Spleen (tissue), 11 donors: Measurements from ENCODE around the gene FITM2. TPM values are rescaled to one million over a fixed set of nuclear protein-coding genes. Genes with fewer than 3 reads are reported as not detected.

Experiments used
- DNase-seq: peaks from one replicate; pipeline ENCODE4 v3.0.0-alpha.2; 2020
- H3K27ac ChIP-seq, 8 donors: fragments of 200-600 bp; sonication (generic) in 7 of 8; 1 replicate in 4 of 8; 2 replicates in 4 of 8; pipeline versions ENCODE4 v1.5.0 to v1.8.0; 2016 to 2021; ENCODE audit warnings: inconsistent platforms in 4 of 8, mild to moderate bottlenecking in 4 of 8, moderate library complexity in 1 of 8
- H3K27me3 ChIP-seq, 7 donors: fragments of 200-600 bp; sonication (generic) in 6 of 7; replicated peaks in 1 of 7; 1 replicate in 4 of 7; 2 replicates in 3 of 7; pipeline versions ENCODE4 v1.5.0 to v1.8.0; 2016 to 2021; ENCODE audit warnings: inconsistent platforms in 3 of 7, mild to moderate bottlenecking in 1 of 7
- H3K36me3 ChIP-seq, 6 donors: fragments of 200-600 bp; sonication (generic) in 5 of 6; 1 replicate in 4 of 6; 2 replicates in 2 of 6; pipeline versions ENCODE4 v1.5.0 to v1.8.0; 2016 to 2021; ENCODE audit warnings: inconsistent platforms in 2 of 6
- H3K4me1 ChIP-seq, 6 donors: fragments of 200-600 bp; sonication (generic) in 5 of 6; 1 replicate in 3 of 6; 2 replicates in 3 of 6; pipeline versions ENCODE4 v1.5.0 to v1.8.0; 2016 to 2021; ENCODE audit warnings: inconsistent platforms in 3 of 6
- H3K4me3 ChIP-seq, 8 donors: fragments of 200-600 bp; sonication (generic) in 7 of 8; 1 replicate in 4 of 8; 2 replicates in 4 of 8; pipeline versions ENCODE4 v1.5.0 to v1.8.0; 2016 to 2021; ENCODE audit warnings: inconsistent platforms in 4 of 8, mild to moderate bottlenecking in 4 of 8, moderate library complexity in 2 of 8
- H3K9me3 ChIP-seq, 8 donors: fragments of 200-600 bp; sonication (generic) in 7 of 8; 1 replicate in 4 of 8; 2 replicates in 4 of 8; pipeline versions ENCODE4 v1.5.0 to v1.8.0; 2016 to 2021; ENCODE audit warnings: inconsistent platforms in 4 of 8
- POLR2A ChIP-seq, 3 donors: fragments of 450-650 bp; IDR thresholded peaks; one replicate each; pipeline ENCODE4 v1.5.1; 2017; ENCODE audit warnings: antibody characterized with exemption in 3 of 3, mild to moderate bottlenecking in 1 of 3
- POLR2AphosphoS5 ChIP-seq, 3 donors: sonication (generic); formaldehyde crosslinking; IDR thresholded peaks; one replicate each; pipeline ENCODE4 v1.5.1; 2017; ENCODE audit warnings: antibody characterized with exemption in 3 of 3
- WGBS, 5 donors: extraction: QIAGEN DNeasy Blood & Tissue Kit in 3 of 5; methylation state at CpG; one replicate each; pipeline versions ENCODE4 v1.1.5 to v1.1.7; 2013 to 2018; 5-methylcytosine and 5-hydroxymethylcytosine counted together
- intact Hi-C: fragments of 100-400 bp; cut with DNase I; formaldehyde crosslinking; loops from one replicate; pipeline ENCODE4 v1.15.0; 2023; ENCODE audit warnings: low total_unique reads
- polyA plus RNA-seq, 3 donors: library from polyadenylated mRNA; stranded (reverse); fragments of 200-250 nt; gene quantifications; one replicate each; pipeline ENCODE4 v1.2.1, GENCODE V29; 2013
- total RNA-seq, 7 donors: library from RNA; depleted of rRNA in 3 of 7; stranded (reverse); fragments of >200 nt in 3 of 7; fragmentation: NEBNext Ultra II Directional in 4 of 7; extraction: Animal tissue kit (Norgen Biotek cat#: 25700) in 4 of 7; gene quantifications; one replicate each; pipeline versions ENCODE4 v1.1.0 to v1.2.1, GENCODE V29; 2016 to 2021
- TF ChIP-seq, protein P1 (sequence below), 11 experiments: fragments of 200-600 bp in 7 of 11; fragments of 450-650 bp in 4 of 11; sonication (generic) in 4 of 11; IDR thresholded peaks in 8 of 11; conservative IDR thresholded peaks in 3 of 11; 1 replicate in 7 of 11; 2 replicates in 4 of 11; pipeline versions ENCODE4 v1.4.0 to v1.8.0; 2016 to 2021; ENCODE audit warnings: antibody characterized with exemption in 11 of 11, inconsistent platforms in 4 of 11, mild to moderate bottlenecking in 1 of 11
- donor health status: healthy with polysubstance abuse.
- donor health status: DM: no; HTN: no; CAD: no; lungs with moderate emphysema.
- donor health status: DM: no; HTN: no; CAD: no.
- donor health status: Bipolar disorder and iron deficiency.
- donor health status: healthy.
- donor health status: DM: no; HTN: no; CAD: no.
- donor health status: DM: yes; HTN: yes; CAD: no.

Gene FITM2
- total and polyA plus RNA-seq, 10 donors, result 1.0 to 5.7 (median 4.7) TPM

DNA sequence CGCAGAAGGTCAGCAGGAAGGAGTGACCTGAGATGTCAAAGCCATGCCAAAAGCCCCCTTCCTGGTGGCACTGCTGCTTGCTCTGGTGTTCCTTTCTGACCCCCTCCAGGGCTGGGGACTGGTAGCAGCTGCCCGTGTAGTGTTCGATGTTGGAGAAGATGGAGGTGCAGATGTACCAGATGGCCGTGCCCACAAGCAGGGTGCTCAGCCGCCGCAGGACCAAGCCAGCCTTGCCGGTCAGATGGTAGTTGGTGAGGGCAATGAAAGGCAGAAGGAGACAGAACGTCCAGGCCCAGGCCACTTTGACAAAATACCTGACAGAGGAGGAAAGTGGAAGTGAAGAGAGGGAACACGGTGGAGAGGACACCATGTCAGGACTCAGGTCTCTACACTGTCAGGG, 4.1 kb downstream of the FITM2 start:
- no peaks in the 10 kb centered on the region for H3K9me3 ChIP-seq
- DNase-seq, result no peak
- H3K36me3 ChIP-seq, result peaks cover 0 to 28% (median 7%) of the 10 kb centered on the region in 6 donors
- H3K4me1 ChIP-seq, result peaks cover 11 to 35% (median 24%) of the 10 kb centered on the region in 6 donors
- intact Hi-C loops, result no loop called here
- H3K27ac ChIP-seq, result no peak overlapping the region
- no peak for TF ChIP-seq POLR2AphosphoS5 (IDR thresholded peaks at IDR 0.05)
- TF ChIP-seq POLR2A (IDR thresholded peaks at IDR 0.05), result no peak
- TF ChIP-seq, protein P1, sequence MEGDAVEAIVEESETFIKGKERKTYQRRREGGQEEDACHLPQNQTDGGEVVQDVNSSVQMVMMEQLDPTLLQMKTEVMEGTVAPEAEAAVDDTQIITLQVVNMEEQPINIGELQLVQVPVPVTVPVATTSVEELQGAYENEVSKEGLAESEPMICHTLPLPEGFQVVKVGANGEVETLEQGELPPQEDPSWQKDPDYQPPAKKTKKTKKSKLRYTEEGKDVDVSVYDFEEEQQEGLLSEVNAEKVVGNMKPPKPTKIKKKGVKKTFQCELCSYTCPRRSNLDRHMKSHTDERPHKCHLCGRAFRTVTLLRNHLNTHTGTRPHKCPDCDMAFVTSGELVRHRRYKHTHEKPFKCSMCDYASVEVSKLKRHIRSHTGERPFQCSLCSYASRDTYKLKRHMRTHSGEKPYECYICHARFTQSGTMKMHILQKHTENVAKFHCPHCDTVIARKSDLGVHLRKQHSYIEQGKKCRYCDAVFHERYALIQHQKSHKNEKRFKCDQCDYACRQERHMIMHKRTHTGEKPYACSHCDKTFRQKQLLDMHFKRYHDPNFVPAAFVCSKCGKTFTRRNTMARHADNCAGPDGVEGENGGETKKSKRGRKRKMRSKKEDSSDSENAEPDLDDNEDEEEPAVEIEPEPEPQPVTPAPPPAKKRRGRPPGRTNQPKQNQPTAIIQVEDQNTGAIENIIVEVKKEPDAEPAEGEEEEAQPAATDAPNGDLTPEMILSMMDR (IDR thresholded peaks at IDR 0.05 in 8 of 11, conservative IDR thresholded peaks at IDR 0.05 in 3 of 11), result no peak
- no peak overlapping the region for H3K4me3 ChIP-seq
- H3K27me3 ChIP-seq, result no peaks in the 10 kb centered on the region
- 90 to 93% (median 92%) methylated on average over 9 of the region's 9 CpGs for WGBS, 5 donors

DNA sequence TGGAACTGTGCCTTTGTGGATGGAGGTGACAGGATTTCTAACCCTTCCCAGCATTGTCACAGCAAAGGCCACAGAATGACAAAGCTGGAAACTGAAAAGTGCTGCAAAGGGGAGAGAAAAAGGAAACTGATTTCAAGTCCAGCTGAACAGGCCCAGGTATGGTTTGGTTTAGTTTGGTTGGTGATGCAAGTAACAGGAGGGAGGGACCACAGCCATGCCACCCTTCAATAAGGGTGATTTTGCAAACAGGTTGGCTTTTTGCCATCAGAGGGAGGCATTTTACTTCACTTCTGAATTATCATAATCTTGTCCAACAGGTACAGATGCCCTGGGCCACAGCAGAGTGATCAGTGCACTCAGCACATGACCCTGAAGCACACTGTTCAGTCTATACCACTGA, 6.6 kb downstream of the FITM2 start:
- intact Hi-C loops, result no loop called here
- no peak for DNase-seq
- H3K27ac ChIP-seq, result no peak overlapping the region

DNA sequence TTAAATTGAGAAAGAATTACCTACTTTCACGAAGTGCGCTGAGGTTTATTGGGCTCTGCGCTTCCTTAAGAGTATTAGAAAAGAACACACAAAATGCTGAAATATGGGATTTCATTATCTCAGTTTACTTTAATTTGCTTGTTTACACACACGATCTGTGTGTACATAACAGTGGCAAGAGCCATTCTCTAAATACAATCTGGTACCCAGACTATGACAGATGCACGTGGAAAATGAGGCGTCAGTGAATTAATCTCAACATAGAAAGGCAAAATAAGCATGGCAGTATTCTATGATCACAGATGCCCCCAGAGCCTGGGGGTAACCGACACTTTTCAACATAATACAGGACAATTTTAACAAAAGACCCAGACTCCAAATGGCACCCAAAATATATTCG, 8.3 kb downstream of the FITM2 start:
- Histone ChIP-seq H3K27ac (no peak overlapping the region), H3K4me3 (no peak overlapping the region), H3K4me1 (no peaks in the 10 kb centered on the region), H3K27me3 (no peaks in the 10 kb centered on the region), H3K9me3 (no peaks in the 10 kb centered on the region), H3K36me3 (peaks cover 0 to 31% (median 7%) of the 10 kb centered on the region in 6 donors)
- no peak for DNase-seq
- WGBS, 5 donors, result 91 to 96% (median 93%) methylated on average over 8 of the region's 8 CpGs
- intact Hi-C loops, result no loop called here
- TF ChIP-seq POLR2AphosphoS5 (IDR thresholded peaks at IDR 0.05) (no peak), POLR2A (IDR thresholded peaks at IDR 0.05) (no peak)
- TF ChIP-seq, protein P1 (IDR thresholded peaks at IDR 0.05 in 8 of 11, conservative IDR thresholded peaks at IDR 0.05 in 3 of 11), result no peak

More for the DNA sequence above, 6.6 kb downstream of the FITM2 start:
- no peaks in the 10 kb centered on the region for H3K27me3 ChIP-seq
- H3K9me3 ChIP-seq, result no peaks in the 10 kb centered on the region
- H3K36me3 ChIP-seq, result peaks cover 0 to 31% (median 7%) of the 10 kb centered on the region in 6 donors
- H3K4me3 ChIP-seq, result no peak overlapping the region
- H3K4me1 ChIP-seq, result peaks cover under 1 to 12% (median 5%) of the 10 kb centered on the region in 6 donors
- TF ChIP-seq POLR2AphosphoS5 (IDR thresholded peaks at IDR 0.05), result no peak
- TF ChIP-seq POLR2A (IDR thresholded peaks at IDR 0.05), result no peak
- TF ChIP-seq, protein P1 (IDR thresholded peaks at IDR 0.05 in 8 of 11, conservative IDR thresholded peaks at IDR 0.05 in 3 of 11), result no peak

DNA sequence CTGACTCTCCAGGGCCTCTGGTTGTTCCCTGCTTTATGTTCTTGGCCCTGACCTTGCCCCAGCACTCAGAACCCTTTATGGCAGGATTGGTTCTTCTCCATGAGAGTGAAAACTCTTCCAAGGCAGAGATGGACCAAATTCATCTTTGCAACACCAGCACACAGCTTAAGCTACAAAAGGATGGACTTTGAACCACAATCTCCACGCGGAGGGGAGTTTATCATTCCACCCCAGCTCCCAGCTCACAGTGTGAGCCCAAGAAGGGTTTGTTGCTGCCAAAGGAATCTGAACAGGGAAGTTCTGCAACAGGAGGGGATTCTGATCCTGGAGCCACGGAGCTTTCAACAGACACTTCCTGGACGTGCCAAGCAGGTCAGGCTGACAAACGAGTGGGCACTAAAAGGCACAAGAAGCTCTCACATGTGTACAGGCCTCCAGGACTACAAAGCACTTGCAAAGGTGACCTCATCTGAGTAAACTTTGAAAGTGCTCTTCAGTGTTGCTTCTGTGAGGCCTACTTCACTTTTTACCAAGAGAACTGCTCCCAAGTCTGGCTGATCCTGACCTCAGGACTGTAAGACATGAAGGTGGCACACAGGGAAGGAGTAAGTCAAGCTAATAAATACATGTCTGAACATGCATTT, 8.9 kb downstream of the FITM2 start:
- no peak overlapping the region for H3K4me3 ChIP-seq
- no peaks in the 10 kb centered on the region for H3K9me3 ChIP-seq
- no peak for DNase-seq
- 58 to 85% (median 76%) methylated on average over 5 of the region's 5 CpGs for WGBS, 5 donors
- no peaks in the 10 kb centered on the region for H3K4me1 ChIP-seq
- no peak overlapping the region for H3K27ac ChIP-seq
- peaks cover 0 to 30% (median 7%) of the 10 kb centered on the region in 6 donors for H3K36me3 ChIP-seq
- intact Hi-C loops, result no loop called here
- TF ChIP-seq, protein P1 (IDR thresholded peaks at IDR 0.05 in 8 of 11, conservative IDR thresholded peaks at IDR 0.05 in 3 of 11), result no peak
- TF ChIP-seq POLR2A (IDR thresholded peaks at IDR 0.05) (no peak), POLR2AphosphoS5 (IDR thresholded peaks at IDR 0.05) (no peak)
- H3K27me3 ChIP-seq, result no peaks in the 10 kb centered on the region
